Measurements from ENCODE around the gene CCL28. TPM values are rescaled to one million over a fixed set of nuclear protein-coding genes. Genes with fewer than 3 reads are reported as not detected.

CCL28 gene
- total RNA-seq, 1 experiment from 2014 or later = 8.6 TPM

GRCh38 chr5:43437062-43437660 is 25.0 kb upstream of the CCL28 start:
- Mint-ChIP-seq H3K27ac (ENCODE audit: unreplicated experiment) (no peak overlapping the region), H3K27me3 (ENCODE audit: insufficient read depth, unreplicated experiment) (no peaks in the 10 kb centered on the region), H3K9me3 (ENCODE audit: unreplicated experiment) (peaks cover 36% of the 10 kb centered on the region), H3K36me3 (ENCODE audit: insufficient read depth, unreplicated experiment) (peaks cover 9% of the 10 kb centered on the region), H3K4me3 (ENCODE audit: unreplicated experiment) (no peak overlapping the region), H3K4me1 (ENCODE audit: low read depth, unreplicated experiment) (peaks cover 12% of the 10 kb centered on the region)
- CTCF ChIA-PET = no interaction called here
- intact Hi-C loops (cut with micrococcal nuclease; ENCODE audit: unreplicated experiment) = no loop called here
- no peak for DNase-seq
- H3K9me3 ChIP-seq = no peaks in the 10 kb centered on the region; the same call in 1 of the 2 replicates
- H3K36me3 ChIP-seq (ENCODE audit: control insufficient read depth, insufficient read depth, low read length) = no peaks in the 10 kb centered on the region
- TF ChIP-seq CTCF (IDR thresholded peaks at IDR 0.05; ENCODE audit: insufficient read depth in 1 of 2, low read depth in 1 of 2, low read length in 1 of 2, severe bottlenecking in 1 of 2, unreplicated experiment in 1 of 2) = no peak
- POLR2A ChIA-PET = no interaction called here
- BruUV-seq (replicated peaks) = no TSS peak
- H3K27me3 ChIP-seq (replicated peaks; ENCODE audit: control insufficient read depth, insufficient read depth, low read length) = no peaks in the 10 kb centered on the region
- no peak overlapping the region for H3K4me3 ChIP-seq (ENCODE audit: low read depth, low read length)
- peaks cover 10% of the 10 kb centered on the region for H3K4me1 ChIP-seq

- no TSS peak for BruUV-seq (replicated peaks)
- no peak for DNase-seq
- ChIA-PET POLR2A (no interaction called here), CTCF (no interaction called here)
- peaks cover 12% of the 10 kb centered on the region for H3K4me1 ChIP-seq
- Mint-ChIP-seq H3K4me1 (ENCODE audit: low read depth, unreplicated experiment) (peaks cover 24% of the 10 kb centered on the region), H3K27ac (ENCODE audit: unreplicated experiment) (no peak overlapping the region), H3K36me3 (ENCODE audit: insufficient read depth, unreplicated experiment) (no peaks in the 10 kb centered on the region), H3K4me3 (ENCODE audit: unreplicated experiment) (no peak overlapping the region), H3K9me3 (ENCODE audit: unreplicated experiment) (peaks cover 14% of the 10 kb centered on the region), H3K27me3 (ENCODE audit: insufficient read depth, unreplicated experiment) (no peaks in the 10 kb centered on the region)
- no peak for TF ChIP-seq CTCF (IDR thresholded peaks at IDR 0.05; ENCODE audit: insufficient read depth in 1 of 2, low read depth in 1 of 2, low read length in 1 of 2, severe bottlenecking in 1 of 2, unreplicated experiment in 1 of 2)
- no peaks in the 10 kb centered on the region for H3K36me3 ChIP-seq (ENCODE audit: control insufficient read depth, insufficient read depth, low read length)
- H3K4me3 ChIP-seq (ENCODE audit: low read depth, low read length) = no peak overlapping the region
- H3K27me3 ChIP-seq (replicated peaks; ENCODE audit: control insufficient read depth, insufficient read depth, low read length) = no peaks in the 10 kb centered on the region
- intact Hi-C loops (cut with micrococcal nuclease; ENCODE audit: unreplicated experiment) = loop anchor here (5.0 kb wide), 1 partner anchor 36 kb away; no protein-coding TSS in a partner anchor
- H3K9me3 ChIP-seq = no peaks in the 10 kb centered on the region
Observed at GRCh38 chr5:43433382-43433781, 21.2 kb upstream of the CCL28 start.

DNA sequence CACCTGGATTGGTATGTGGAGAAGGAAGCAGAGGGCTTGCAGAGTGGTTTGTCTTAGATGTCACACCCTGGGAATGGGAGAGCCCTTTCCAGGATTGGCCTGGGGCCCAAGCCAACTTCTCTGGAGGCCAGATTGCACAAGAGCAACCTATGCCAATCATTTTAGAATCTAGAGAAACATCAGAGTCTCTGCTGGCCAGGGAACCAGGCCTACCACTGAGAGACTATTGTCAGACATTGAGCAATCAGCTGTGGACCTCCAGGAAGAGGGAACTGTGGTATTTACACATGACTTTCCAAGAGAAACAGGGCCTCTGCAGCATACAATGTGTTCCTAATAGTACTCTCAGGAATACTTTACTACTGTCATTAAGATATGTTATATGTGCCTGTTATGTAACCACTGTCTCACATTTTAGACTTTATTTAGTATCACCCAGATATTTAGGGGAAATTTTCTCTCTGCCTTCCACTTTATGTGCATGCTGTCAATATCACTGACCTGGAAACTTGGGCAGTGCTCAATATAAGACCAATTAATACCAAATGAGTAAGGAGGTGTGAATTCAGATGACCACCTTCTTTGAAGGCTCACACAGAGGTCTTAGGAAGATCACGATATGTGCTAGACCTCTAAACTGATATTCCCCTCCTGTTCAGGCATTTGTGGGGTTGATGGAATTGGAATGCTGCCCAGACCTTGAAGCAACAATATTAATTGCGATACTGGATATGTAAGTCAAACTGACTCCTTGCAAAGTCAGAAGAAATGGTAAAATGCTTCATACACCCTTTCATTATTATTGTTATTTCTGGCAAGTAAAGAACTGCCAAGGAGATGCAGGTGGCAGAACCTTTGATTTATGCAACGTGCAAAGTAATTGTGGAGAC is 20.5 kb upstream of the CCL28 start:
- Mint-ChIP-seq H3K36me3 (ENCODE audit: insufficient read depth, unreplicated experiment) (no peaks in the 10 kb centered on the region), H3K9me3 (ENCODE audit: unreplicated experiment) (peaks cover 8% of the 10 kb centered on the region), H3K4me3 (ENCODE audit: unreplicated experiment) (no peak overlapping the region), H3K27me3 (ENCODE audit: insufficient read depth, unreplicated experiment) (no peaks in the 10 kb centered on the region), H3K27ac (ENCODE audit: unreplicated experiment) (no peak overlapping the region), H3K4me1 (ENCODE audit: low read depth, unreplicated experiment) (peaks cover 28% of the 10 kb centered on the region)
- Histone ChIP-seq H3K4me1 (peaks cover 18% of the 10 kb centered on the region), H3K9me3 (no peaks in the 10 kb centered on the region), H3K4me3 (ENCODE audit: low read depth, low read length) (no peak overlapping the region), H3K27me3 (replicated peaks; ENCODE audit: control insufficient read depth, insufficient read depth, low read length) (no peaks in the 10 kb centered on the region), H3K36me3 (ENCODE audit: control insufficient read depth, insufficient read depth, low read length) (no peaks in the 10 kb centered on the region)
- CTCF ChIA-PET = interaction anchor here (1.0 kb wide), 1 partner anchor 51 kb away, joined by 5 read pairs; the partner anchor contains the start of gene TMEM267
- POLR2A ChIA-PET = no interaction called here
- intact Hi-C loops (cut with micrococcal nuclease; ENCODE audit: unreplicated experiment) = loop anchor here (5.0 kb wide), 1 partner anchor 35 kb away; no protein-coding TSS in a partner anchor
- peak; percentile 52 to 73 for DNase-seq
- TF ChIP-seq CTCF (IDR thresholded peaks at IDR 0.05; ENCODE audit: insufficient read depth in 1 of 2, low read depth in 1 of 2, low read length in 1 of 2, severe bottlenecking in 1 of 2, unreplicated experiment in 1 of 2) = no peak
- no TSS peak for BruUV-seq (replicated peaks)

All from Caco-2 (cell line).